HCT116 (cell line): Measurements from ENCODE around the gene TEDC2. TPM values are rescaled to one million over a fixed set of nuclear protein-coding genes. Genes with fewer than 3 reads are reported as not detected.

Experiments
- ATAC-seq: fragments of 200-7000 bp; cut with Tn5 transposase; 2 replicates; pipeline ENCODE4 v1.9.1; 2020; ENCODE audit warnings: mild to moderate bottlenecking, moderate library complexity
- BruUV-seq: library from RNA; stranded (reverse); fragments of 400-500 nt; replicated peaks from 2 replicates; lab custom pipeline; 2021; lab: Mats Ljungman, UMichigan
- CTCF ChIA-PET: fragments of 300-600 bp; sonication (Branson Sonifier 250); formaldehyde crosslinking; loops from one replicate; lab custom pipeline; 2021; ENCODE audit warnings: antibody characterized with exemption; lab: Charles Lee
- POLR2A ChIA-PET: fragments of 300-600, 350-600 bp; sonication (Branson Sonifier 250); formaldehyde crosslinking; loops from one replicate; lab custom pipeline; 2021; ENCODE audit warnings: antibody characterized with exemption; lab: Charles Lee
- RAD21 ChIA-PET, 2 experiments: fragments of 300-600 bp; sonication (Branson Sonifier 250); formaldehyde crosslinking; loops; one replicate each; lab custom pipeline; 2023; ENCODE audit warnings: low total read pairs in 2 of 2; ENCODE audit not compliant: uncharacterized antibody in 2 of 2, unreplicated experiment in 2 of 2, low non-redundant PET in 1 of 2; lab: Charles Lee
- DNase-seq: peaks from one replicate; pipeline ENCODE4 v3.0.0-alpha.2; 2010; ENCODE audit warnings: low read depth, low spot score
- H2AFZ ChIP-seq: fragments of 200-600 bp; shearing (Covaris generic), sonication (generic); 2 replicates; pipeline ENCODE4 v1.6.1; 2017; ENCODE audit warnings: low read depth, mixed run types, mixed read lengths, antibody characterized with exemption, low read length; ENCODE audit not compliant: poor library complexity, severe bottlenecking
- H3K27ac ChIP-seq: 2 replicates; pipeline ENCODE4 v1.5.1; 2012; ENCODE audit warnings: low read depth, low read length
- H3K27me3 ChIP-seq: fragments of 200-600 bp; sonication (generic); 2 replicates; pipeline ENCODE4 v1.6.1; 2016; ENCODE audit warnings: mixed run types, low read length, mixed read lengths; ENCODE audit not compliant: insufficient read depth
- H3K36me3 ChIP-seq, 2 experiments: fragments of 200-500 bp in 1 of 2; fragments of 200-600 bp in 1 of 2; sonication (Bioruptor generic) in 1 of 2; sonication (generic) in 1 of 2; 2 replicates each; pipeline versions ENCODE4 v1.5.1 to v1.6.1; 2014 to 2016; ENCODE audit warnings: low read length in 2 of 2, inconsistent platforms in 1 of 2, mixed read lengths in 1 of 2, mixed run types in 1 of 2; ENCODE audit not compliant: insufficient read depth in 2 of 2, control insufficient read depth in 1 of 2
- H3K4me1 ChIP-seq, 2 experiments: fragments of 200-600 bp in 1 of 2; sonication (generic) in 1 of 2; 2 replicates each; pipeline versions ENCODE4 v1.5.1 to v1.6.1; 2012 to 2017; ENCODE audit warnings: low read length in 2 of 2, inconsistent platforms in 1 of 2, mild to moderate bottlenecking in 1 of 2, mixed read lengths in 1 of 2, mixed run types in 1 of 2, moderate library complexity in 1 of 2; ENCODE audit not compliant: insufficient read depth in 2 of 2, control insufficient read depth in 1 of 2
- H3K4me2 ChIP-seq: fragments of 200-600 bp; sonication (generic); 2 replicates; pipeline ENCODE4 v1.6.1; 2017; ENCODE audit warnings: mixed run types, low read length, mixed read lengths
- H3K4me3 ChIP-seq, 2 experiments: fragments of 200-600 bp in 1 of 2; sonication (generic) in 1 of 2; replicated peaks in 1 of 2; 2 replicates each; pipeline ENCODE4 v1.5.1; 2011 to 2016; ENCODE audit warnings: low read length in 2 of 2, control low read depth in 1 of 2, low read depth in 1 of 2, mild to moderate bottlenecking in 1 of 2, mixed read lengths in 1 of 2, mixed run types in 1 of 2
- H3K79me2 ChIP-seq: fragments of 200-600 bp; sonication (generic); 2 replicates; pipeline ENCODE4 v1.6.1; 2017; ENCODE audit warnings: mild to moderate bottlenecking, mixed run types, low read length, moderate library complexity, mixed read lengths; ENCODE audit not compliant: insufficient read depth
- H3K9ac ChIP-seq: fragments of 200-600 bp; sonication (generic); 2 replicates; pipeline ENCODE4 v1.6.1; 2016; ENCODE audit warnings: low read length, mixed read lengths
- H3K9me2 ChIP-seq: fragments of 200-600 bp; sonication (generic), shearing (Covaris generic); 2 replicates; pipeline ENCODE4 v1.6.1; 2017; ENCODE audit warnings: mixed run types, mild to moderate bottlenecking, moderate library complexity; ENCODE audit not compliant: insufficient read depth
- H3K9me3 ChIP-seq, 2 experiments: fragments of 200-500 bp in 1 of 2; fragments of 200-600 bp in 1 of 2; sonication (Bioruptor generic) in 1 of 2; sonication (generic) in 1 of 2; 2 replicates each; pipeline ENCODE4 v1.6.1; 2014 to 2017; ENCODE audit warnings: low read length in 2 of 2, mixed read lengths in 2 of 2, inconsistent platforms in 1 of 2, low read depth in 1 of 2, mild to moderate bottlenecking in 1 of 2, mixed run types in 1 of 2, moderate library complexity in 1 of 2; ENCODE audit not compliant: control insufficient read depth in 1 of 2, insufficient read depth in 1 of 2
- H4K20me1 ChIP-seq: fragments of 200-600 bp; sonication (generic), shearing (Covaris generic); 2 replicates; pipeline ENCODE4 v1.6.1; 2017; ENCODE audit warnings: mixed run types, mild to moderate bottlenecking, moderate library complexity; ENCODE audit not compliant: insufficient read depth
- EGR1 ChIP-seq: IDR thresholded peaks from 2 replicates; pipeline ENCODE4 v1.6.1; 2012; ENCODE audit warnings: low read depth
- EZH2 ChIP-seq: fragments of 200-600 bp; sonication (generic); IDR thresholded peaks from 2 replicates; pipeline ENCODE4 v1.6.1; 2017; ENCODE audit warnings: antibody characterized with exemption, mixed run types
- JUND ChIP-seq: IDR thresholded peaks from 2 replicates; pipeline ENCODE4 v1.6.1; 2012
- POLR2A ChIP-seq: IDR thresholded peaks from 2 replicates; pipeline ENCODE4 v1.7.0; 2011; ENCODE audit warnings: borderline replicate concordance; ENCODE audit not compliant: insufficient read depth, insufficient read length; ENCODE audit errors: extremely low read depth
- POLR2AphosphoS5 ChIP-seq: IDR thresholded peaks from 2 replicates; pipeline ENCODE4 v1.6.1; 2011; ENCODE audit warnings: mild to moderate bottlenecking, low read depth, low read length, moderate library complexity
- RAD21 ChIP-seq: IDR thresholded peaks from 2 replicates; pipeline ENCODE4 v1.6.1; 2012; ENCODE audit warnings: low read depth, mild to moderate bottlenecking
- SIN3A ChIP-seq: IDR thresholded peaks from 2 replicates; pipeline ENCODE4 v1.6.1; 2012; ENCODE audit warnings: low read depth
- SP1 ChIP-seq: IDR thresholded peaks from 2 replicates; pipeline ENCODE4 v1.6.1; 2012; ENCODE audit warnings: low read depth
- ZFX ChIP-seq: fragments of 450-650 bp; IDR thresholded peaks from 2 replicates; pipeline ENCODE4 v1.6.1; 2017
- ZNF274 ChIP-seq: fragments of 200-500 bp; sonication (Bioruptor generic); IDR thresholded peaks from 2 replicates; pipeline ENCODE4 v1.6.1; 2014; ENCODE audit warnings: mild to moderate bottlenecking, low read depth, low read length, inconsistent platforms
- intact Hi-C: fragments of 100-400 bp; cut with micrococcal nuclease; formaldehyde crosslinking; loops from 2 replicates; pipeline ENCODE4 v1.10.0; 2022
- total RNA-seq: library from RNA; stranded (reverse); gene quantifications from one replicate; pipeline ENCODE4 v1.2.1, GENCODE V29; 2021; ENCODE audit not compliant: unreplicated experiment
- TF ChIP-seq, protein P1 (sequence below): IDR thresholded peaks from 2 replicates; pipeline ENCODE4 v1.6.1; 2012
- TF ChIP-seq, protein P2 (sequence below): IDR thresholded peaks from 2 replicates; pipeline ENCODE4 v1.6.1; 2012

The TEDC2 gene
- total RNA-seq, 1 experiment from 2014 or later: 26.5 TPM

DNA sequence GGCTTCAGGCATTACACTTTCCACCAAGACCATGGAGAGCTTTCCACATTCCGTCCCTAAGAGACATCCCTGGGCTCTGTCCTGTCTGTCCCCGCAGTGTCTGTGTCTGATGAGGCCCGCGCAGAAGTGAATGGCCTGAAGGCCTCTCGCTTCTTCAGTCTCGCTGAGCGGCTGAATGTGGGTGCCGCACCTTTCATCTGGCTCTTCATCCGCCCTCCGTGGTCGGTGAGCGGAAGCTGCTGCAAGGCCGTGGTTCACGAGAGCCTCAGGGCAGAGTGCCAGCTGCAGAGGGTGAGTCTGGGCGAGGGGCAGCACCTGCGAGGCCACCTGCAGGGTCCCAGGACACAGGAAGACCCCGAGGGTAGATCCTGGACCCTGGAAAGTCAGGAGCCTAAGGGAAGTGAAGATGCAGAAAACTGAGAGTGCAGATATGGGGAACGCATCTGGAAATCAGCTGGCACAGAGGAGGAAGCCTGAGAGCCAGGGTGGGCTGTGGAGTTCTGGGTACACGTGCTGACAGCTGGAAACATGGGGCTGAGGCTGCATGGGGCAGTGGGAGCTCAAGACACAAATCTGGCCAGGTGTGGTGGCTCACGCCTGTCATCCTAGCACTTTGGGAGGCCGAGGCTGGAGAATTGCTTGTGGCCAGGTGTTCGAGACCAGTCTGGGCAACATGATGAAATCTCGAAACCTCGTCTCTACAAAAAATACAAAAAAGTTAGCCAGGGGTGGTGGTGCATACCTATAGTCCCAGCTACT lies 22.7 kb upstream of the TEDC2 start:
- peaks cover 52 to 65% of the 10 kb centered on the region in 2 experiments for H3K36me3 ChIP-seq
- H3K4me2 ChIP-seq: no peak overlapping the region
- RAD21 ChIA-PET: no interaction called here
- intact Hi-C loops: no loop called here
- H3K9ac ChIP-seq: no peak overlapping the region
- peaks cover 53% of the 10 kb centered on the region for H3K79me2 ChIP-seq
- DNase-seq (no peak), ATAC-seq (no peak)
- H3K27ac ChIP-seq: no peak overlapping the region
- no peak overlapping the region for H2AFZ ChIP-seq
- BruUV-seq: no TSS peak
- CTCF ChIA-PET: no interaction called here
- POLR2A ChIA-PET: no interaction called here
- no peaks in the 10 kb centered on the region for H3K9me2 ChIP-seq
- no peaks in the 10 kb centered on the region for H3K4me1 ChIP-seq
- no peak overlapping the region for H3K4me3 ChIP-seq
- TF ChIP-seq SP1: no peak
- TF ChIP-seq, protein P1, sequence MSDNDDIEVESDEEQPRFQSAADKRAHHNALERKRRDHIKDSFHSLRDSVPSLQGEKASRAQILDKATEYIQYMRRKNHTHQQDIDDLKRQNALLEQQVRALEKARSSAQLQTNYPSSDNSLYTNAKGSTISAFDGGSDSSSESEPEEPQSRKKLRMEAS: no peak
- H3K9me3 ChIP-seq: no peaks in the 10 kb centered on the region
- H3K27me3 ChIP-seq: no peaks in the 10 kb centered on the region
- no peaks in the 10 kb centered on the region for H4K20me1 ChIP-seq

DNA sequence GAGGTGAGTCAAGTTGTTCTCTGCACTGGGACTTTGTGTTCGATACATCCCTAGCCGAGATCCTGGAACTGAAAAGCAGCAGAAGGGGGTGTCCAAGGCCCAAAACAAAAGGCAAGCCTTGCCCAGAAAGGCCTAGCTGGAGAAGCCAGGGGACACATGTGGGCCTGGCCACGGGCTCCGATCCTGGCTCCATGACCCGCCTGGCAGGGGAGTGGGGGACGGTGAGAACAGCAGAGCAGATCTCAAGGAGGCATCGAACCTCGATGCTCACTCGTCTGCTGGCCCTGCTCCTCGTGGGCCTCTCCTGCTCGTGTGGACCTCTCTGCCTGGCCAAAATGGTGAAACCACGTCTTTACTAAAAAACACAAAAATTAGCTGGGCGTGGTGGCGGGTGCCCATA lies 21.8 kb upstream of the TEDC2 start:
- DNase-seq: no peak
- Histone ChIP-seq H3K79me2 (peaks cover 45% of the 10 kb centered on the region), H4K20me1 (no peaks in the 10 kb centered on the region), H2AFZ (no peak overlapping the region), H3K9ac (no peak overlapping the region)
- TF ChIP-seq, protein P2, sequence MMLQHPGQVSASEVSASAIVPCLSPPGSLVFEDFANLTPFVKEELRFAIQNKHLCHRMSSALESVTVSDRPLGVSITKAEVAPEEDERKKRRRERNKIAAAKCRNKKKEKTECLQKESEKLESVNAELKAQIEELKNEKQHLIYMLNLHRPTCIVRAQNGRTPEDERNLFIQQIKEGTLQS: no peak
- no peak for TF ChIP-seq EGR1
- TF ChIP-seq EZH2: no peak
- no peak for TF ChIP-seq SIN3A
- no peak for TF ChIP-seq POLR2A
- no peak for TF ChIP-seq POLR2AphosphoS5
- no peak for TF ChIP-seq ZFX
- no peak for TF ChIP-seq RAD21
- TF ChIP-seq ZNF274: no peak
- TF ChIP-seq JUND: no peak
- TF ChIP-seq, all 23 proteins: peak for 0
- ChIA-PET POLR2A (no interaction called here), CTCF (no interaction called here), RAD21 (no interaction called here)
- intact Hi-C loops: no loop called here
- H3K4me3 ChIP-seq: no peak overlapping the region
- peaks cover 45 to 57% of the 10 kb centered on the region in 2 experiments for H3K36me3 ChIP-seq
- no peak overlapping the region for H3K27ac ChIP-seq
- H3K9me3 ChIP-seq: no peaks in the 10 kb centered on the region
- H3K9me2 ChIP-seq: no peaks in the 10 kb centered on the region
- no peak for ATAC-seq
- TSS peak; percentile 8 for BruUV-seq
- no peaks in the 10 kb centered on the region for H3K4me1 ChIP-seq
- H3K4me2 ChIP-seq: no peak overlapping the region
- no peaks in the 10 kb centered on the region for H3K27me3 ChIP-seq
